HG03097 (cell line): Measurements from ENCODE around the gene SLC5A10.
A peak's percentile ranks its signal among the peaks of the same experiment; 100 is the strongest.
"Not testable (repeated sequence)": the region's sequence is repeated elsewhere in the genome, so short reads cannot be mapped to it uniquely, and the experiment has no call there.

Experiments used
- ATAC-seq: cut with Tn5 transposase; IDR thresholded peaks from one replicate; pipeline ENCODE4 v1.9.1; 2021; ENCODE audit not compliant: unreplicated experiment, low FRiP score

Gene SLC5A10

GRCh38 chr17:18946536-18946935, 5.4 kb upstream of the SLC5A10 start:
- ATAC-seq: no peak

GRCh38 chr17:18947866-18948265, 4.1 kb upstream of the SLC5A10 start:
- ATAC-seq: no peak

- no peak for ATAC-seq
These were observed 3.4 kb upstream of the SLC5A10 start for GRCh38 chr17:18948476-18949006.

GRCh38 chr17:18949566-18949965, 2.4 kb upstream of the SLC5A10 start:
- ATAC-seq: no peak

GRCh38 chr17:18950346-18950745, 1.6 kb upstream of the SLC5A10 start:
- ATAC-seq: no peak

GRCh38 chr17:18950944-18951905, 740 bp upstream of the SLC5A10 start:
- ATAC-seq: no peak

GRCh38 chr17:18953231-18953728, 1.3 kb downstream of the SLC5A10 start:
- no peak for ATAC-seq

GRCh38 chr17:18954321-18954720, 2.4 kb downstream of the SLC5A10 start:
- no peak for ATAC-seq

GRCh38 chr17:18955009-18955408, 3.0 kb downstream of the SLC5A10 start:
- no peak for ATAC-seq

GRCh38 chr17:18956021-18956420, 4.1 kb downstream of the SLC5A10 start:
- not testable (repeated sequence) for ATAC-seq

GRCh38 chr17:18956581-18956980, 4.6 kb downstream of the SLC5A10 start:
- ATAC-seq: no peak

GRCh38 chr17:18957831-18958230, 5.9 kb downstream of the SLC5A10 start:
- ATAC-seq: no peak

- no peak for ATAC-seq
These were observed 6.6 kb downstream of the SLC5A10 start for GRCh38 chr17:18958611-18959010.

- ATAC-seq: no peak
These were observed 7.3 kb downstream of the SLC5A10 start for GRCh38 chr17:18959071-18959844.

- no peak for ATAC-seq
These were observed 7.9 kb downstream of the SLC5A10 start for GRCh38 chr17:18959845-18960240.

- ATAC-seq: no peak
These were observed 8.3 kb downstream of the SLC5A10 start for GRCh38 chr17:18960241-18960665.

- peak; percentile 78 for ATAC-seq
These were observed 9.0 kb downstream of the SLC5A10 start for GRCh38 chr17:18960803-18961511.

GRCh38 chr17:18961634-18962493, 9.9 kb downstream of the SLC5A10 start:
- no peak for ATAC-seq

- ATAC-seq: no peak
These were observed 10.5 kb downstream of the SLC5A10 start for GRCh38 chr17:18962494-18962815.
